Measurements from ENCODE around the gene AATF. TPM values are rescaled to one million over a fixed set of nuclear protein-coding genes. Genes with fewer than 3 reads are reported as not detected.

Gene AATF
- polyA plus RNA-seq, 1 donor from 2014 or later, result 12.7 TPM

- Histone ChIP-seq H3K27ac (ENCODE audit: low read length) (no peak overlapping the region), H3K4me3 (ENCODE audit: low read length) (no peak overlapping the region), H3K4me2 (ENCODE audit: low read length) (no peak overlapping the region), H3K79me2 (replicated peaks; ENCODE audit: insufficient read depth, low read length) (no peaks in the 10 kb centered on the region), H3K36me3 (ENCODE audit: insufficient read depth, low read length) (no peaks in the 10 kb centered on the region), H3K27me3 (ENCODE audit: insufficient read depth, low read depth, low read length) (no peaks in the 10 kb centered on the region), H3K9me2 (ENCODE audit: insufficient read depth, low read length) (no peaks in the 10 kb centered on the region), H3K9me3 (ENCODE audit: low read length) (no peaks in the 10 kb centered on the region), H3K9ac (ENCODE audit: low read length) (no peak overlapping the region), H2AFZ (ENCODE audit: low read depth, low read length) (no peak overlapping the region), H3F3A (ENCODE audit: insufficient read depth, low read length, poor library complexity, severe bottlenecking) (no peaks in the 10 kb centered on the region), H4K20me1 (ENCODE audit: insufficient read depth) (no peaks in the 10 kb centered on the region)
- TF ChIP-seq SMC3 (conservative IDR thresholded peaks at IDR 0.05; ENCODE audit: poor library complexity), result no peak
Observed at GRCh38 chr17:37054894-37055293, 106.1 kb downstream of the AATF start.

- Histone ChIP-seq H3K4me3 (ENCODE audit: low read length) (no peak overlapping the region), H3K79me2 (replicated peaks; ENCODE audit: insufficient read depth, low read length) (no peaks in the 10 kb centered on the region), H3K36me3 (ENCODE audit: insufficient read depth, low read length) (no peaks in the 10 kb centered on the region), H3K27me3 (ENCODE audit: insufficient read depth, low read depth, low read length) (no peaks in the 10 kb centered on the region), H3K9me2 (ENCODE audit: insufficient read depth, low read length) (no peaks in the 10 kb centered on the region), H4K20me1 (ENCODE audit: insufficient read depth) (no peaks in the 10 kb centered on the region), H3F3A (ENCODE audit: insufficient read depth, low read length, poor library complexity, severe bottlenecking) (no peaks in the 10 kb centered on the region), H3K4me2 (ENCODE audit: low read length) (no peak overlapping the region), H3K9ac (ENCODE audit: low read length) (no peak overlapping the region), H3K9me3 (ENCODE audit: low read length) (no peaks in the 10 kb centered on the region), H3K27ac (ENCODE audit: low read length) (no peak overlapping the region), H2AFZ (ENCODE audit: low read depth, low read length) (no peak overlapping the region)
- TF ChIP-seq POLR2AphosphoS5 (IDR thresholded peaks at IDR 0.05) (no peak), TAF1 (IDR thresholded peaks at IDR 0.05; ENCODE audit: low read depth) (no peak), REST (IDR thresholded peaks at IDR 0.05; ENCODE audit: borderline replicate concordance) (no peak), EP300 (conservative IDR thresholded peaks at IDR 0.05; ENCODE audit: poor library complexity, severe bottlenecking) (no peak), EZH2 (IDR thresholded peaks at IDR 0.05; ENCODE audit: borderline replicate concordance, insufficient read depth, low read length, poor library complexity, severe bottlenecking) (no peak), MXI1 (conservative IDR thresholded peaks at IDR 0.05; ENCODE audit: poor library complexity, severe bottlenecking) (no peak), CTCF (IDR thresholded peaks at IDR 0.05; ENCODE audit: poor library complexity, severe bottlenecking) (no peak), SMC3 (conservative IDR thresholded peaks at IDR 0.05; ENCODE audit: poor library complexity) (no peak), RAD21 (conservative IDR thresholded peaks at IDR 0.05) (no peak)
Observed at GRCh38 chr17:37056622-37057021, 107.9 kb downstream of the AATF start.

GRCh38 chr17:37059493-37059892 is 110.7 kb downstream of the AATF start:
- H3F3A ChIP-seq (ENCODE audit: insufficient read depth, low read length, poor library complexity, severe bottlenecking), result no peaks in the 10 kb centered on the region
- H3K9me2 ChIP-seq (ENCODE audit: insufficient read depth, low read length), result no peaks in the 10 kb centered on the region
- no peaks in the 10 kb centered on the region for H3K9me3 ChIP-seq (ENCODE audit: low read length)
- TF ChIP-seq POLR2AphosphoS5 (IDR thresholded peaks at IDR 0.05) (no peak), REST (IDR thresholded peaks at IDR 0.05; ENCODE audit: borderline replicate concordance) (no peak), RAD21 (conservative IDR thresholded peaks at IDR 0.05) (no peak), SMC3 (conservative IDR thresholded peaks at IDR 0.05; ENCODE audit: poor library complexity) (no peak), CTCF (IDR thresholded peaks at IDR 0.05; ENCODE audit: poor library complexity, severe bottlenecking) (no peak), EP300 (conservative IDR thresholded peaks at IDR 0.05; ENCODE audit: poor library complexity, severe bottlenecking) (no peak), TAF1 (IDR thresholded peaks at IDR 0.05; ENCODE audit: low read depth) (no peak), EZH2 (IDR thresholded peaks at IDR 0.05; ENCODE audit: borderline replicate concordance, insufficient read depth, low read length, poor library complexity, severe bottlenecking) (no peak), MXI1 (conservative IDR thresholded peaks at IDR 0.05; ENCODE audit: poor library complexity, severe bottlenecking) (no peak)
- H3K9ac ChIP-seq (ENCODE audit: low read length), result no peak overlapping the region
- no peak overlapping the region for H3K4me3 ChIP-seq (ENCODE audit: low read length)
- H3K27me3 ChIP-seq (ENCODE audit: insufficient read depth, low read depth, low read length), result no peaks in the 10 kb centered on the region
- H3K36me3 ChIP-seq (ENCODE audit: insufficient read depth, low read length), result no peaks in the 10 kb centered on the region
- H4K20me1 ChIP-seq (ENCODE audit: insufficient read depth), result no peaks in the 10 kb centered on the region
- no peak overlapping the region for H3K27ac ChIP-seq (ENCODE audit: low read length)
- H3K79me2 ChIP-seq (replicated peaks; ENCODE audit: insufficient read depth, low read length), result no peaks in the 10 kb centered on the region
- no peak overlapping the region for H3K4me2 ChIP-seq (ENCODE audit: low read length)
- no peak overlapping the region for H2AFZ ChIP-seq (ENCODE audit: low read depth, low read length)
